Pulmonary artery endothelial cell (primary cell): ENCODE data around the gene KCNE1. TPM values are rescaled to one million over a fixed set of nuclear protein-coding genes. Genes with fewer than 3 reads are reported as not detected.
"Not testable (repeated sequence)": the region's sequence is repeated elsewhere in the genome, so short reads cannot be mapped to it uniquely, and the experiment has no call there.

ENCODE experiments used
- DNase-seq: peaks from one replicate; pipeline ENCODE4 v3.0.0-alpha.2; 2011; ENCODE audit warnings: low read depth, low spot score
- total RNA-seq: library from RNA; depleted of rRNA; stranded (reverse); fragments of >200 nt; gene quantifications from 2 replicates; pipeline ENCODE4 v1.2.3, GENCODE V29; 2014

KCNE1 gene
- total RNA-seq, 1 donor from 2014 or later, result 0.13 TPM

- not testable (repeated sequence) for DNase-seq
These were observed 88.2 kb downstream of the KCNE1 start, which contains the start of gene SMIM34 for GRCh38 chr21:34423805-34424204. Gene SMIM34 (minus strand): TSS chr21:34423951. CDS start chr21:34423839, 112 bp downstream.

- not testable (repeated sequence) for DNase-seq
These were observed 94.4 kb downstream of the KCNE1 start for GRCh38 chr21:34417448-34418077.

- not testable (repeated sequence) for DNase-seq
These were observed 104.7 kb downstream of the KCNE1 start for GRCh38 chr21:34407294-34407693.

GRCh38 chr21:34406676-34407075, 105.3 kb downstream of the KCNE1 start:
- not testable (repeated sequence) for DNase-seq

DNA sequence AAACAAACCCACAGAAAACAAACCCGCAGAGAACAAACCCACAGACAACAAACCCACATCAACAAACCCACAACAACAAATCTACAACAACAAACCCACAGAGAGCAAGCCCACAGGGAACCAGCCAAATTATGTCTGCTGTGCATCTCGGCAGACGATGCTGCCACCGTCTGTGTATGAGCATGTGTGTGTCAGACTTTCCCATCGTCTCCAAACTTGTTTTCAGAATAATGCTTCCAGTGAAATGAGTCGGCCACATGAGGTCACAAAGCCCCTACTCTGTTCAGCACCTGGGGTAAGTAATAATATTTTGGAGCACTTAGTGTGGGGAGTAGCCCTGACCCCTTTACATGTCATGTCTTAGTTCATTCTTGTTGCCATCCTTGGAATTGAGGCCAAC, 105.9 kb downstream of the KCNE1 start:
- DNase-seq, result not testable (repeated sequence)

DNA sequence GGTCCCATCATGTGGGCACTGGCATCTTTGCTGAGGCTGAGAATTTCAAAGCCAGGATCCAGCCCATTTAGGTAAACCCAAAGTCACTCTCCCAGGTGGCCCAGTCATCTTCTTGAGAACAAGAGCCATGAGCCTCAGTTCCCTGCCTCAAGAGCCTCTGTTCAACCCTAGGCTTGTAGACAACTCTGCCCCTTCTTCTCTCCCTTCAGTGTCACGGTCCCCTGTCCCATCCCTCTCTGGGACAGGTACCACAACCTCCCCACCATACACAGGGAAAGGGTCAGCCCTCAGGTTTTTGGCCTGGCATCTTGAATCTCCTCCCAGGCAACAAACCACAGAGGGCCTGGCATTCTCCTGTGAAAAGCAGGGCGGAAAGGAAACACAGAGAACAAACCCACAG, 106.3 kb downstream of the KCNE1 start:
- DNase-seq, result not testable (repeated sequence)

- not testable (repeated sequence) for DNase-seq
These were observed 107.3 kb downstream of the KCNE1 start for GRCh38 chr21:34404742-34405141.

GRCh38 chr21:34400522-34400921, 111.5 kb downstream of the KCNE1 start:
- DNase-seq, result not testable (repeated sequence)

Other genes starting within 250 kb of the KCNE1 start
- gene KCNE2, start 148.2 kb downstream of the KCNE1 start, total RNA-seq, result not detected in 2 replicates
- 7.6 and 21.9 TPM in 2 replicates for gene SMIM11, start 136.7 kb downstream of the KCNE1 start, total RNA-seq
- not detected in 2 replicates for gene SMIM34, start 88.3 kb downstream of the KCNE1 start, total RNA-seq
- gene RCAN1, start 102.9 kb upstream of the KCNE1 start, total RNA-seq, result 20.6 and 22.0 TPM in 2 replicates
- gene CLIC6, start 156.8 kb upstream of the KCNE1 start, total RNA-seq, result not detected in 2 replicates